ENCODE measurements around the gene CNTN2.

The CNTN2 gene

GRCh38 chr1:205014783-205015182, 28.2 kb upstream of the CNTN2 start:
- DNase-seq: no peak
- TF ChIP-seq POLR2A (IDR thresholded peaks at IDR 0.05; ENCODE audit: low read length) (no peak), GATA1 (IDR thresholded peaks at IDR 0.05; ENCODE audit: low read depth, low read length) (no peak)

DNA sequence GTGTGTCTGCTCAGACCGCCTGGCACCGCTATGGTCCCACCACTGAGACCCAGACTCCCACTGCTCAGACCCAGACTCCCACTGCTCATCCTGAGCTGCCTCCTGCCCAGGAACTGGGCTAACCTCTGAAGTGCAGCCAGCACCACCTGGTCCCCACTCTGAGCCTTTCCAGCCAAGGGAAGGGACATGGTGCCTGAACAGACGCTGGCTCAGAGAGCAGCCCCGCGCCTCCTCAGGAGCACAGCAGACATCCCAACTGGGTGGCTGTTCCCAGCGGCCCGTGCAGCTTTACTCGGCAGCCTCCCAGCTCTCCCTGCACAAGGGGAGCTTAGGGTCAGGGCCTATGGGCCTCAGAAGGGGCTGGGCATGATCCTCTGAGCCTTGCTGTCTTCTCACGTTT, 27.8 kb upstream of the CNTN2 start:
- no peak for DNase-seq
- TF ChIP-seq POLR2A (IDR thresholded peaks at IDR 0.05; ENCODE audit: low read length) (no peak), GATA1 (IDR thresholded peaks at IDR 0.05; ENCODE audit: low read depth, low read length) (no peak)

- TF ChIP-seq POLR2A (IDR thresholded peaks at IDR 0.05; ENCODE audit: low read length) (no peak), GATA1 (IDR thresholded peaks at IDR 0.05; ENCODE audit: low read depth, low read length) (no peak)
- DNase-seq: no peak
Observed at GRCh38 chr1:205016075-205016474, 26.9 kb upstream of the CNTN2 start.

GRCh38 chr1:205016584-205016983, 26.4 kb upstream of the CNTN2 start:
- TF ChIP-seq POLR2A (IDR thresholded peaks at IDR 0.05; ENCODE audit: low read length) (no peak), GATA1 (IDR thresholded peaks at IDR 0.05; ENCODE audit: low read depth, low read length) (no peak)
- no peak for DNase-seq

GRCh38 chr1:205017001-205017400, 26.0 kb upstream of the CNTN2 start:
- no peak for DNase-seq
- no peak for TF ChIP-seq GATA1 (IDR thresholded peaks at IDR 0.05; ENCODE audit: low read depth, low read length)
- TF ChIP-seq POLR2A (IDR thresholded peaks at IDR 0.05; ENCODE audit: low read length): no peak

- DNase-seq: no peak
- TF ChIP-seq POLR2A (IDR thresholded peaks at IDR 0.05; ENCODE audit: low read length) (no peak), GATA1 (IDR thresholded peaks at IDR 0.05; ENCODE audit: low read depth, low read length) (no peak)
Observed at GRCh38 chr1:205017766-205018165, 25.2 kb upstream of the CNTN2 start.

- TF ChIP-seq POLR2A (IDR thresholded peaks at IDR 0.05; ENCODE audit: low read length) (no peak), GATA1 (IDR thresholded peaks at IDR 0.05; ENCODE audit: low read depth, low read length) (no peak)
- no peak for DNase-seq
Observed at GRCh38 chr1:205018381-205018780, 24.6 kb upstream of the CNTN2 start.

- no peak for DNase-seq
- no peak for TF ChIP-seq POLR2A (IDR thresholded peaks at IDR 0.05; ENCODE audit: low read length)
- no peak for TF ChIP-seq GATA1 (IDR thresholded peaks at IDR 0.05; ENCODE audit: low read depth, low read length)
Observed at GRCh38 chr1:205020466-205020865, 22.5 kb upstream of the CNTN2 start.

GRCh38 chr1:205024679-205025078, 18.3 kb upstream of the CNTN2 start:
- DNase-seq: no peak
- TF ChIP-seq GATA1 (IDR thresholded peaks at IDR 0.05; ENCODE audit: low read depth, low read length) (no peak), POLR2A (IDR thresholded peaks at IDR 0.05; ENCODE audit: low read length) (no peak)

GRCh38 chr1:205025239-205025638, 17.8 kb upstream of the CNTN2 start:
- no peak for TF ChIP-seq GATA1 (IDR thresholded peaks at IDR 0.05; ENCODE audit: low read depth, low read length)
- no peak for TF ChIP-seq POLR2A (IDR thresholded peaks at IDR 0.05; ENCODE audit: low read length)
- DNase-seq: no peak

DNA sequence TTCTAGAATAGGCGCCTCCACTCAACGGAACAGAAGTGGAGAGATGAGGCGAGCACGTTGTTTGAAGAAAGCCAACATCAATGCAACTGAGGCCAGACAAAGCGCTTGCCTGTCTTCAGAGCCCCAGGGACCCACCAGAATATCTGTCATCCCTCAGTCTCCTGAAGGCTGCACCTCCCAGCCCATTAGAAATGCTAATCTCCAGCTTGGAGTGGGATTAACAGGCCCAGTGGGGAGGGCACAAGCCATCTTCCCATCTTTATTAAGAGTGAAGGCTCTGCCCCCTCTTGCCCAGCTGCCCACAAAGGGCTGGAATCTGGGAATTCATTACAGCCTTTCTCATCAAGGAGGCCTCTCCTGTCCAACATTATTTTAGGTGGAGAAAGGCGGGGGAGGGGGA, 16.8 kb upstream of the CNTN2 start:
- DNase-seq: no peak
- TF ChIP-seq POLR2A (IDR thresholded peaks at IDR 0.05; ENCODE audit: low read length): no peak
- TF ChIP-seq GATA1 (IDR thresholded peaks at IDR 0.05; ENCODE audit: low read depth, low read length): no peak

GRCh38 chr1:205028390-205028789, 14.6 kb upstream of the CNTN2 start:
- TF ChIP-seq POLR2A (IDR thresholded peaks at IDR 0.05; ENCODE audit: low read length) (no peak), GATA1 (IDR thresholded peaks at IDR 0.05; ENCODE audit: low read depth, low read length) (no peak)
- no peak for DNase-seq

DNA sequence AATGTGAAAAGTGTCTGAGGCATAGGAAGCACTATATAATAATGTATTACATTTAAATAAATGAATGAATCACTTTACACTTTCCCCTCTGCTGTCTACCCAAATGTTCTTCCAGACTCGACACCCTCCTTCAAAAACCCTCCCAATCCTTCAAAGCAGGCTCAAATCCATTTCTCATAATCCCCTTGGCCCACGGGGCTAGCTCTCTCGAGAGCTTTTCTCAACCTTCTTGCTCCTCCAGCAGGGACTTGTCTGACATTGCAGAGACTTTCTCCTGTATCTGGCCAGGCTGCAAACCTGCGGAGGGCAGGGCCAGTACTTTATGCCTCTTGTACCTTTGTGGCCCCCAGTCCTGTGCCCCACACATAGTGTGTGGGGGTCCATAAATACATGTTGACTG, 14.1 kb upstream of the CNTN2 start:
- TF ChIP-seq GATA1 (IDR thresholded peaks at IDR 0.05; ENCODE audit: low read depth, low read length) (no peak), POLR2A (IDR thresholded peaks at IDR 0.05; ENCODE audit: low read length) (no peak)
- no peak for DNase-seq

DNA sequence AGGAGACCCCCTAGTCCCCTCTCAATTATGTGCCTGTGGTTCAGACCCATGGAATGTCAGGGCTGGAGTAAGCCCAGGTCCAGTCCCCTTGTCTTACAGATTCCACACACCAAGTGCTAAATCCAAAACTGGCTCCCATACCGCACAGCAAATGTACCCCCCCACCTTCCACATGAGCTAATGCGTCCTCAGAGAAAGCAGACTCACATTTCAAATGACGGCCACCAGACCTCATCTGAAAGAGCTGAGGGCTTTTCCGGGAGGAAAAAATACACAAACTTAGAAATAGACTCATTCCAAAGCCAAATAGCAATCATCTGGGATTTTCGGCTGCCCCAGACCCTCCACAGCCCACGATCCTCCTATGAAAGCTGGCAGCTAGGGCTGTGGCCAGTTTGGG, 12.8 kb upstream of the CNTN2 start:
- no peak for TF ChIP-seq POLR2A (IDR thresholded peaks at IDR 0.05; ENCODE audit: low read length)
- TF ChIP-seq GATA1 (IDR thresholded peaks at IDR 0.05; ENCODE audit: low read depth, low read length): no peak
- DNase-seq: no peak

- TF ChIP-seq POLR2A (IDR thresholded peaks at IDR 0.05; ENCODE audit: low read length) (no peak), GATA1 (IDR thresholded peaks at IDR 0.05; ENCODE audit: low read depth, low read length) (no peak)
- DNase-seq: no peak
Observed at GRCh38 chr1:205030896-205031295, 12.1 kb upstream of the CNTN2 start.

DNA sequence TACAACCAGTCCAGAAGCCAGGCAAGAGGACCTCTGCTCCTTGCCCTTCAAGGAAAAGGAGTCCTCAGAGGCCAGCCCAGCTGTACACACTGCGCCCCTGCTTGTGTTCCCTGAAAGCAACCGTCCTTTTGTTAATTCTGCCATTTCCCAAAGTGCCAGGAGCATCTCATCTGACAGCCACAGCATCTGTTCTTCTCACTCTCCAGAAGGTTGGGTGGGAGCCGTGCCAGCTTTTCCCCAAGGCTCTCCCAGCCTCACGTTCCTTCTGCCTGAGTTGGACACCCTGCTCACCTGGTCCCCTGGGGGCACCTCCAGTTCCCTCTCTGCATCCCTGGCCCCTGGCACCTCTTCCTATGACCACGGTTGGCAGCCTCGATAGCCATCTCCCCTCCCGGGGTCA, 10.5 kb upstream of the CNTN2 start:
- TF ChIP-seq GATA1 (IDR thresholded peaks at IDR 0.05; ENCODE audit: low read depth, low read length): no peak
- no peak for TF ChIP-seq POLR2A (IDR thresholded peaks at IDR 0.05; ENCODE audit: low read length)

More for the DNA sequence above, 10.5 kb upstream of the CNTN2 start:
- DNase-seq: no peak

All from erythroblast (primary cell).